Measurements from ENCODE around the gene RABL2B.

The RABL2B gene

DNA sequence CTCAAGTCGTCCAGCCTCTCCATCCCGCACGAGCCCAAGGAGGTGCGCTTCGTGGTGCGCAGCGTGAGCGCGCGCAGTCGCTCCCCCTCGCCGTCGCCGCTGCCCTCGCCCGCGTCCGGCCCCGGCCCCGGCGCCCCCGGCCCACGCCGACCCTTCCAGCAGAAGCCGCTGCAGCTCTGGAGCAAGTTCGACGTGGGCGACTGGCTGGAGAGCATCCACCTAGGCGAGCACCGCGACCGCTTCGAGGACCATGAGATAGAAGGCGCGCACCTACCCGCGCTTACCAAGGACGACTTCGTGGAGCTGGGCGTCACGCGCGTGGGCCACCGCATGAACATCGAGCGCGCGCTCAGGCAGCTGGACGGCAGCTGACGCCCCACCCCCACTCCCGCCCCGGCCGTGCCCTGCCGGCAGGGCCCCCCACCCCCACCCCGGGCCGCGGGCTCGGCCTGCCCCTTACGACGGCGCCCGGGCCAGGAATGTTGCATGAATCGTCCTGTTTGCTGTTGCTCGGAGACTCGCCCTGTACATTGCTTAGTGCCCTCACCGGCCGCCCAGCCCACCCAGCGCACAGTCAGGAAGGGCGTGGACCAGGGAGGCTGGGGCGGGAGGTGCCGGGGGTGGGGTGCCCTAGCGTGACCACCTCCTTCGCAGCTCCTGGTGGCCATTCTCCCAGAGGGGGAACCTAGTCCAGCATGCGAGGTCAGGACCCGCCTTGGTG lies 52.3 kb downstream of the RABL2B start:
- no peaks in the 10 kb centered on the region for H3K9me3 Mint-ChIP-seq
- ATAC-seq, result peak; percentile 6
- H3K27ac Mint-ChIP-seq, result no peak overlapping the region
- H3K4me1 Mint-ChIP-seq, result no peaks in the 10 kb centered on the region
- no peak overlapping the region for H3K4me3 Mint-ChIP-seq
- DNase-seq, result peak in 1 of 2 donors; percentile 4
- no peaks in the 10 kb centered on the region for H3K27me3 Mint-ChIP-seq

- ATAC-seq (peak; percentile 27), DNase-seq (no peak)
- Mint-ChIP-seq H3K4me3 (no peak overlapping the region), H3K27me3 (no peaks in the 10 kb centered on the region), H3K9me3 (no peaks in the 10 kb centered on the region), H3K4me1 (no peaks in the 10 kb centered on the region), H3K27ac (peak overlapping the region in 1 of 2 donors; percentile 59)
Observed at GRCh38 chr22:50730013-50730891, 53.2 kb downstream of the RABL2B start.

DNA sequence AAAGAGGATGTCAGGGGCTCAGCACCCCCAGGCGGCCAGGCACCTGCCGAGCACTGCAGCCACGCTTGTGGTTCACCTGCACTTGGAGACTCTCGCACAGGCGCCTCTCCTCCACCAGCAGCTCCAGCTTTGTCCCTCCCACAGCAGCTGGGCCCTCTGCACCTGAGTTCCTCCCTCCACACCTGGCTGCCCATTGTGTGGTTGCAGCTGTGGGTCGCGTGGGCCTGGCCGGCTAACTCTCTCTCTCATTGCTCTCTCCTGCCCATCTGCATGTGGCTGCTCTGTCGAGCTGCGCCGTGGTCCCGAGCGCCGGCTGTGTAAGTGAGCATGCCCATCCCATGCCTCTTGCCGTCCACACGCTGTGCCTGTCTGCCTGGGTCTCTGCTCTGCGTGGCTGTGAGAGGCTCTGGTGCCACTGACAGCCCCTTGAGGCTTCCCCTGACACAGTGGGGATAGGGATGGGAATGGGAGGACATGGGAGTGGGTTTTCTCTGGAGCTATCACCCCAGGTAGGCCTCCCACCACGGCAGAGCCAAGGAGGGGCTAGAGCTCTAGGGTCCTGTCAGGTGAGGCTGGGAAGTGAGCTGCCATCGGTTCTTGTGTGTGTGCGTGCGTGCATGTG lies 53.9 kb downstream of the RABL2B start:
- Mint-ChIP-seq H3K4me3 (no peak overlapping the region), H3K9me3 (no peaks in the 10 kb centered on the region)
- no peak for DNase-seq

GRCh38 chr22:50728523-50728931 lies 54.9 kb downstream of the RABL2B start:
- H3K4me3 Mint-ChIP-seq, result no peak overlapping the region
- H3K4me1 Mint-ChIP-seq, result no peaks in the 10 kb centered on the region
- DNase-seq (no peak), ATAC-seq (no peak)
- H3K27ac Mint-ChIP-seq, result no peak overlapping the region
- no peaks in the 10 kb centered on the region for H3K9me3 Mint-ChIP-seq
- no peaks in the 10 kb centered on the region for H3K27me3 Mint-ChIP-seq

More for the DNA sequence above, 53.9 kb downstream of the RABL2B start:
- Mint-ChIP-seq H3K4me1 (no peaks in the 10 kb centered on the region), H3K27ac (no peak overlapping the region), H3K27me3 (no peaks in the 10 kb centered on the region)
- no peak for ATAC-seq

DNA sequence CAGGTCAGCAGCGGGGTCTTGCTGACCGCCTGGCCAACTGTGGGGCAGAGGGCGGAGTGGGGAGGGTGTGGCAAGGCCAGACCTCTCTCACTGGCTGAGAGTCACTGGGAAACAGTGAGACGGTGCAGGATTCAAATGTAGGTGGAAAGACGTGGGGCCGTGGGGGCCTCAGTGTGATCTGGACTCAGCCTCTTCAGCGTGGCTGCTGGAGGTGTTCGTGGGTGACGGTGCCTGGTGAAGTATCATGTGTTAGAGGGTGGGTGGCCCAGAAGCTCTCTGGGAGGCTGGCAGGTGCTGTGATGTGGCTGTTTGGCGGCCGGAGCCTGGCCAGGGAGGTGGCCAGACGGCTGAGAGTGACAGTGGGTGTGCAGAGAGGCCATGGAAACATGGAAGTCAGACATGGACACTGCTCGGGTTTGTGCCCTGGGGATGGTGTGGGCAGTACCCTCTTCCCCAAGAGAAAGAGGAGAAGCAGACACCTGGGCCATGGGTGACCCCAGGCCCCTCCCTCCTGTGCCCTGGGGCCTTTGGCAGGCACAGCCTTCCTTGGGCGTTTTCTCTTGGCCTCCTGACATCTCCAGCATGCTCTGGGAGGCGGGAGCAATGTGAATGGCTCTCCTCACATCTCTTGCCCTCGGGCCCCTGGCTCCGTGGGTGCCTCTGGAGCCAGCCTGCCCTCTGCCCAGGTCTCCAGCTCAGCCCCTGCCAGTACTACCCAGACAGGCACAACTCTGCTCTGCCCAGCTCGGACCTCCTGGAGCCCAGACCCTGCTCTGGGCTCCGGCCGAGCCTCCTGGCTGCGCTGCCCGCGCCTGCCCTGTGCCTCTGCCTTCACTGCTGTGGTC lies 55.5 kb downstream of the RABL2B start:
- Mint-ChIP-seq H3K27ac (no peak overlapping the region), H3K4me1 (no peaks in the 10 kb centered on the region), H3K4me3 (no peak overlapping the region), H3K9me3 (no peaks in the 10 kb centered on the region), H3K27me3 (no peaks in the 10 kb centered on the region)
- ATAC-seq, result no peak
- no peak for DNase-seq

DNA sequence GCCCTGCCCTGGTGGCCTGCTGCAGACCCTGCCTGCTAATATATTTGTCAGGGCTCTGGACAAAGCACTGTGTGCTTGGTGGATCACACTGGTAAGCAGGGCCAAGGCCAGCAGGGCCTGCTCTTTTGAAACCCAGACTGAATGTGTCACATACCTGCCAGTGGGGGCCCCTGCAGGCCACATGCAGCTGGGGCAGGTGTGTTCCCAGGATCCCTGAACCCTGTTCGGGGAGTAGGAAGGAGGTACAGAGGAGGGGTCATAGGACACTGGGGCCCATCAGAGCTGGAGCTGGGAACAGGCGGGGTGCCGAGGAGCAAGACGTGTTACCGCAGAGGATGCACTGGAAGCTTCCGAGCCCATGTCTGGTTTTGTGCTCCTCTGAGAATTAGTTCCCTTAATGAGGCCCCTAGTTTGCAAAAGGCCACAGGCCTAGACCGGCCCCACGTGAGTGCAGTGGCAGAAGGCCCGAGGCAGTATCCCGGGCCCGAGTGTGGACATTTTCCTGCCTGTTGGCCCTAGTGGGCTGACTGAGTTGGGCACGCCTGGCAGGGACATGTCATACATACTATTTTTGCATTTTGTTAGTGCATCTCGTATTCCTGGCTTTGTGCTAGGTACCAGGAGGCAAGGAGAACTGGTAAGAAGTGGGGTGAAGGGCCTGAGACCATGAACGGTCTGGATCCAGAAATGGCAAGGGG lies 56.6 kb downstream of the RABL2B start:
- no peaks in the 10 kb centered on the region for H3K9me3 Mint-ChIP-seq
- peak overlapping the region in 1 of 2 donors; percentile 53 for H3K27ac Mint-ChIP-seq
- no peak overlapping the region for H3K4me3 Mint-ChIP-seq
- H3K4me1 Mint-ChIP-seq, result no peaks in the 10 kb centered on the region
- ATAC-seq, result no peak
- DNase-seq, result no peak
- H3K27me3 Mint-ChIP-seq, result no peaks in the 10 kb centered on the region

DNA sequence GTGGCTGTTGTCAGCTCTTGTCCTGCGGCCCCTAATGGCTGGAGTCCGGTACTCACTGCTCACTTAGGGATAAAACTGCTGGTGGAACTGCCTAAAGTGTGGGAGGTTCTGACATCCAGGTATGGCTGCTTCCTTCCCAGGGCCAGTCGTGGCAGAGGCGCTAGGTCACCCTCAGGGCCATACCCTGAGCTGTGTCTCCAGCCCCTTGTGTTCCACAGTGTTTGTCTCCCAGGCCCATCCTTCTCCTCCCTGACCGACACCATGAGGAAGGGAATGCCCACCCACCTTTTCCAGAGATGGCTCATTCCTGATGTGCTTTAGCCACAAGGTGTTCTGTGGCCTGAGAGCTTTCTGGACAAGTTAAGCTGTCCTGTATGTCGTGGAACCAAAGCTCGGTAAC lies 57.8 kb downstream of the RABL2B start:
- Mint-ChIP-seq H3K4me1 (no peaks in the 10 kb centered on the region), H3K27ac (peak overlapping the region in 1 of 2 donors; percentile 39), H3K4me3 (no peak overlapping the region), H3K27me3 (no peaks in the 10 kb centered on the region), H3K9me3 (no peaks in the 10 kb centered on the region)
- ATAC-seq, result no peak
- no peak for DNase-seq

- Mint-ChIP-seq H3K27ac (no peak overlapping the region), H3K4me3 (no peak overlapping the region), H3K9me3 (no peaks in the 10 kb centered on the region), H3K27me3 (no peaks in the 10 kb centered on the region), H3K4me1 (no peaks in the 10 kb centered on the region)
- DNase-seq, result no peak
- ATAC-seq, result no peak
Observed at GRCh38 chr22:50724616-50725015, 58.8 kb downstream of the RABL2B start.

- H3K27ac Mint-ChIP-seq, result no peak overlapping the region
- no peak overlapping the region for H3K4me3 Mint-ChIP-seq
- no peak for ATAC-seq
Observed at GRCh38 chr22:50723991-50724390, 59.4 kb downstream of the RABL2B start.

DNA sequence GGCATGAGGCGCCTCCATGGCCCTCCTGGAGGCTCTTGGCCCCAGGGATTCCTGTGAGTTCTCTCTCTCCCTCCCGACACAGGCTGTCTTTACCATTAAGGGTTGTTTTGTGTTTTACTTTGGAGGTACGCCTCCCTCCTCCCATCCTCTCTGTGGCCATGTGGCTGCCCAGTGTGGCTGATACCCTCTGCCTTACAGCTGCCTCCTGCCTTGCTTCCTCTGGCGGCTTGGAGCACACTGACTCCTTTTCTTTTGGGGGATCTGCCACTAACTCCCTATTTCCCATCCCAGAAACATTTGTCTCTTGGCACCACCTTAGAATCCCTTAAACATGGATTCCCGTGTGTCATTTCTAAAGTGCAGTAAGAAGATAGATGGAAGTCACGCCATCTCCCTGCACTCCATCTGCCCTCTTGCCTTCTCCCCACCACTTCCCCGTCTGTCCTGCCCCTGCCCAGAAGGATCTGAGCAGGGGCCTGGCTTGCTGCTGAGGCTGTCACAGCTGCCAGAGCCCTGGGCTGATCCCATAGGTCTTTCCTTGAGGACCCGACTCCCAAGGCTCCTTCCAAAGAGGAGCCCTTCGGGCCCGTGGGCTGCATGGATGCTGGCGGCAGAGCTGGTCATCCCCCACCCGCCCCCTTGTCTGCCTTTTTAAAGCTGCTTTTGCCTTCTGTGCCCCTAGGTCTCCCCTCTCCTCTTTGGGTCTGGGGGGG lies 60.6 kb downstream of the RABL2B start:
- Mint-ChIP-seq H3K4me1 (no peaks in the 10 kb centered on the region), H3K27ac (peak overlapping the region in 1 of 2 donors; percentile 80), H3K27me3 (no peaks in the 10 kb centered on the region), H3K9me3 (no peaks in the 10 kb centered on the region), H3K4me3 (no peak overlapping the region)
- no peak for DNase-seq
- no peak for ATAC-seq

More at GRCh38 chr22:50723991-50724390, 59.4 kb downstream of the RABL2B start:
- no peak for DNase-seq
- Mint-ChIP-seq H3K27me3 (no peaks in the 10 kb centered on the region), H3K4me1 (no peaks in the 10 kb centered on the region), H3K9me3 (no peaks in the 10 kb centered on the region)

DNA sequence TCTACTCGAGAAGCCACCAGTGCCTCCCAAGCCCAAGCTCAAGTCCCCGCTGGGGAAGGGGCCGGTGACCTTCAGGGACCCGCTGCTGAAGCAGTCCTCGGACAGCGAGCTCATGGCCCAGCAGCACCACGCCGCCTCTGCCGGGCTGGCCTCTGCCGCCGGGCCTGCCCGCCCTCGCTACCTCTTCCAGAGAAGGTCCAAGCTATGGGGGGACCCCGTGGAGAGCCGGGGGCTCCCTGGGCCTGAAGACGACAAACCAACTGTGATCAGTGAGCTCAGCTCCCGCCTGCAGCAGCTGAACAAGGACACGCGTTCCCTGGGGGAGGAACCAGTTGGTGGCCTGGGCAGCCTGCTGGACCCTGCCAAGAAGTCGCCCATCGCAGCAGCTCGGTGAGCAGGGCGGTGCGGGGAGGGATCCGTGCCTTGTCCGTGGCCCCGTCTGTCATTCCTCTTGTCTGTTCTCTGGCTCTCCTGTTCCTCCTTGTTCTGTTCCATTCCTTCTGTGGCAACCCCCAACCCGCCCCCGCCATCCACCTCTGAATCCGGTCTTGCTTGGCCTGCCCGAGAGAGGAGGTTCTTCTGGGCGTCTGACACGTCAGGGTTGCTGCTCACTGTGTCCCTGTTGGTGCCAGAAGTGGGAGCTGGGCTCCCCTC lies 61.3 kb downstream of the RABL2B start:
- H3K27me3 Mint-ChIP-seq, result no peaks in the 10 kb centered on the region
- H3K4me3 Mint-ChIP-seq, result no peak overlapping the region
- no peak for DNase-seq
- no peak overlapping the region for H3K27ac Mint-ChIP-seq
- H3K4me1 Mint-ChIP-seq, result no peaks in the 10 kb centered on the region
- ATAC-seq, result no peak
- H3K9me3 Mint-ChIP-seq, result no peaks in the 10 kb centered on the region

- Mint-ChIP-seq H3K9me3 (no peaks in the 10 kb centered on the region), H3K4me3 (no peak overlapping the region), H3K4me1 (no peaks in the 10 kb centered on the region), H3K27ac (no peak overlapping the region), H3K27me3 (no peaks in the 10 kb centered on the region)
- DNase-seq (no peak), ATAC-seq (no peak)
Observed at GRCh38 chr22:50721257-50721844, 62.1 kb downstream of the RABL2B start.
